Spleen (tissue), 11 donors: ENCODE measurements around the gene ATRN. TPM values are rescaled to one million over a fixed set of nuclear protein-coding genes. Genes with fewer than 3 reads are reported as not detected.
A peak's percentile ranks its signal among the peaks of the same experiment; 100 is the strongest.

Source experiments
- DNase-seq: peaks from one replicate; pipeline ENCODE4 v3.0.0-alpha.2; 2020
- H3K27ac ChIP-seq, 8 donors: fragments of 200-600 bp; sonication (generic) in 7 of 8; 1 replicate in 4 of 8; 2 replicates in 4 of 8; pipeline versions ENCODE4 v1.5.0 to v1.8.0; 2016 to 2021; ENCODE audit warnings: inconsistent platforms in 4 of 8, mild to moderate bottlenecking in 4 of 8, moderate library complexity in 1 of 8
- H3K27me3 ChIP-seq, 7 donors: fragments of 200-600 bp; sonication (generic) in 6 of 7; replicated peaks in 1 of 7; 1 replicate in 4 of 7; 2 replicates in 3 of 7; pipeline versions ENCODE4 v1.5.0 to v1.8.0; 2016 to 2021; ENCODE audit warnings: inconsistent platforms in 3 of 7, mild to moderate bottlenecking in 1 of 7
- H3K36me3 ChIP-seq, 6 donors: fragments of 200-600 bp; sonication (generic) in 5 of 6; 1 replicate in 4 of 6; 2 replicates in 2 of 6; pipeline versions ENCODE4 v1.5.0 to v1.8.0; 2016 to 2021; ENCODE audit warnings: inconsistent platforms in 2 of 6
- H3K4me1 ChIP-seq, 6 donors: fragments of 200-600 bp; sonication (generic) in 5 of 6; 1 replicate in 3 of 6; 2 replicates in 3 of 6; pipeline versions ENCODE4 v1.5.0 to v1.8.0; 2016 to 2021; ENCODE audit warnings: inconsistent platforms in 3 of 6
- H3K4me3 ChIP-seq, 8 donors: fragments of 200-600 bp; sonication (generic) in 7 of 8; 1 replicate in 4 of 8; 2 replicates in 4 of 8; pipeline versions ENCODE4 v1.5.0 to v1.8.0; 2016 to 2021; ENCODE audit warnings: inconsistent platforms in 4 of 8, mild to moderate bottlenecking in 4 of 8, moderate library complexity in 2 of 8
- H3K9me3 ChIP-seq, 8 donors: fragments of 200-600 bp; sonication (generic) in 7 of 8; 1 replicate in 4 of 8; 2 replicates in 4 of 8; pipeline versions ENCODE4 v1.5.0 to v1.8.0; 2016 to 2021; ENCODE audit warnings: inconsistent platforms in 4 of 8
- POLR2A ChIP-seq, 3 donors: fragments of 450-650 bp; IDR thresholded peaks; one replicate each; pipeline ENCODE4 v1.5.1; 2017; ENCODE audit warnings: antibody characterized with exemption in 3 of 3, mild to moderate bottlenecking in 1 of 3
- POLR2AphosphoS5 ChIP-seq, 3 donors: sonication (generic); formaldehyde crosslinking; IDR thresholded peaks; one replicate each; pipeline ENCODE4 v1.5.1; 2017; ENCODE audit warnings: antibody characterized with exemption in 3 of 3
- WGBS, 5 donors: extraction: QIAGEN DNeasy Blood & Tissue Kit in 3 of 5; methylation state at CpG; one replicate each; pipeline versions ENCODE4 v1.1.5 to v1.1.7; 2013 to 2018; 5-methylcytosine and 5-hydroxymethylcytosine counted together
- intact Hi-C: fragments of 100-400 bp; cut with DNase I; formaldehyde crosslinking; loops from one replicate; pipeline ENCODE4 v1.15.0; 2023; ENCODE audit warnings: low total_unique reads
- polyA plus RNA-seq, 3 donors: library from polyadenylated mRNA; stranded (reverse); fragments of 200-250 nt; gene quantifications; one replicate each; pipeline ENCODE4 v1.2.1, GENCODE V29; 2013
- total RNA-seq, 7 donors: library from RNA; depleted of rRNA in 3 of 7; stranded (reverse); fragments of >200 nt in 3 of 7; fragmentation: NEBNext Ultra II Directional in 4 of 7; extraction: Animal tissue kit (Norgen Biotek cat#: 25700) in 4 of 7; gene quantifications; one replicate each; pipeline versions ENCODE4 v1.1.0 to v1.2.1, GENCODE V29; 2016 to 2021
- TF ChIP-seq, protein P1 (sequence below), 11 experiments: fragments of 200-600 bp in 7 of 11; fragments of 450-650 bp in 4 of 11; sonication (generic) in 4 of 11; IDR thresholded peaks in 8 of 11; conservative IDR thresholded peaks in 3 of 11; 1 replicate in 7 of 11; 2 replicates in 4 of 11; pipeline versions ENCODE4 v1.4.0 to v1.8.0; 2016 to 2021; ENCODE audit warnings: antibody characterized with exemption in 11 of 11, inconsistent platforms in 4 of 11, mild to moderate bottlenecking in 1 of 11
- donor health status: healthy with polysubstance abuse.
- donor health status: DM: no; HTN: no; CAD: no; lungs with moderate emphysema.
- donor health status: DM: no; HTN: no; CAD: no.
- donor health status: Bipolar disorder and iron deficiency.
- donor health status: healthy.
- donor health status: DM: no; HTN: no; CAD: no.
- donor health status: DM: yes; HTN: yes; CAD: no.

The ATRN gene
- total and polyA plus RNA-seq, 10 donors, result 1.8 to 49.9 (median 27.6) TPM

- Histone ChIP-seq H3K27me3 (no peaks in the 10 kb centered on the region), H3K4me3 (no peak overlapping the region), H3K27ac (no peak overlapping the region), H3K9me3 (peaks cover 0 to 9% (median 6%) of the 10 kb centered on the region in 8 donors), H3K36me3 (peaks cover 0 to 39% (median 0%) of the 10 kb centered on the region in 6 donors), H3K4me1 (no peaks in the 10 kb centered on the region)
- WGBS, 5 donors, result 93 to 100% (median 97%) methylated on average over 5 of the region's 5 CpGs
- no peak for DNase-seq
- TF ChIP-seq POLR2AphosphoS5 (IDR thresholded peaks at IDR 0.05), result no peak
- TF ChIP-seq, protein P1, sequence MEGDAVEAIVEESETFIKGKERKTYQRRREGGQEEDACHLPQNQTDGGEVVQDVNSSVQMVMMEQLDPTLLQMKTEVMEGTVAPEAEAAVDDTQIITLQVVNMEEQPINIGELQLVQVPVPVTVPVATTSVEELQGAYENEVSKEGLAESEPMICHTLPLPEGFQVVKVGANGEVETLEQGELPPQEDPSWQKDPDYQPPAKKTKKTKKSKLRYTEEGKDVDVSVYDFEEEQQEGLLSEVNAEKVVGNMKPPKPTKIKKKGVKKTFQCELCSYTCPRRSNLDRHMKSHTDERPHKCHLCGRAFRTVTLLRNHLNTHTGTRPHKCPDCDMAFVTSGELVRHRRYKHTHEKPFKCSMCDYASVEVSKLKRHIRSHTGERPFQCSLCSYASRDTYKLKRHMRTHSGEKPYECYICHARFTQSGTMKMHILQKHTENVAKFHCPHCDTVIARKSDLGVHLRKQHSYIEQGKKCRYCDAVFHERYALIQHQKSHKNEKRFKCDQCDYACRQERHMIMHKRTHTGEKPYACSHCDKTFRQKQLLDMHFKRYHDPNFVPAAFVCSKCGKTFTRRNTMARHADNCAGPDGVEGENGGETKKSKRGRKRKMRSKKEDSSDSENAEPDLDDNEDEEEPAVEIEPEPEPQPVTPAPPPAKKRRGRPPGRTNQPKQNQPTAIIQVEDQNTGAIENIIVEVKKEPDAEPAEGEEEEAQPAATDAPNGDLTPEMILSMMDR (IDR thresholded peaks at IDR 0.05 in 8 of 11, conservative IDR thresholded peaks at IDR 0.05 in 3 of 11), result no peak
- no peak for TF ChIP-seq POLR2A (IDR thresholded peaks at IDR 0.05)
- intact Hi-C loops, result no loop called here
These were observed 224.0 kb downstream of the ATRN start for GRCh38 chr20:3694864-3695263.

- 78 to 94% (median 88%) methylated on average over 1 of the region's 1 CpG for WGBS, 5 donors
- H3K27ac ChIP-seq, result no peak overlapping the region
- intact Hi-C loops, result no loop called here
- H3K4me1 ChIP-seq, result no peaks in the 10 kb centered on the region
- no peak overlapping the region for H3K4me3 ChIP-seq
- H3K9me3 ChIP-seq, result peaks cover 0 to 9% (median 6%) of the 10 kb centered on the region in 8 donors
- DNase-seq, result no peak
- TF ChIP-seq POLR2A (IDR thresholded peaks at IDR 0.05) (no peak), POLR2AphosphoS5 (IDR thresholded peaks at IDR 0.05) (no peak)
- TF ChIP-seq, protein P1 (IDR thresholded peaks at IDR 0.05 in 8 of 11, conservative IDR thresholded peaks at IDR 0.05 in 3 of 11), result peak in 3 of 11 experiments; percentile 12 to 28 (median 19)
- H3K27me3 ChIP-seq, result no peaks in the 10 kb centered on the region
- peaks cover 0 to 35% (median 0%) of the 10 kb centered on the region in 6 donors for H3K36me3 ChIP-seq
These were observed 225.4 kb downstream of the ATRN start for GRCh38 chr20:3696200-3696599.

DNA sequence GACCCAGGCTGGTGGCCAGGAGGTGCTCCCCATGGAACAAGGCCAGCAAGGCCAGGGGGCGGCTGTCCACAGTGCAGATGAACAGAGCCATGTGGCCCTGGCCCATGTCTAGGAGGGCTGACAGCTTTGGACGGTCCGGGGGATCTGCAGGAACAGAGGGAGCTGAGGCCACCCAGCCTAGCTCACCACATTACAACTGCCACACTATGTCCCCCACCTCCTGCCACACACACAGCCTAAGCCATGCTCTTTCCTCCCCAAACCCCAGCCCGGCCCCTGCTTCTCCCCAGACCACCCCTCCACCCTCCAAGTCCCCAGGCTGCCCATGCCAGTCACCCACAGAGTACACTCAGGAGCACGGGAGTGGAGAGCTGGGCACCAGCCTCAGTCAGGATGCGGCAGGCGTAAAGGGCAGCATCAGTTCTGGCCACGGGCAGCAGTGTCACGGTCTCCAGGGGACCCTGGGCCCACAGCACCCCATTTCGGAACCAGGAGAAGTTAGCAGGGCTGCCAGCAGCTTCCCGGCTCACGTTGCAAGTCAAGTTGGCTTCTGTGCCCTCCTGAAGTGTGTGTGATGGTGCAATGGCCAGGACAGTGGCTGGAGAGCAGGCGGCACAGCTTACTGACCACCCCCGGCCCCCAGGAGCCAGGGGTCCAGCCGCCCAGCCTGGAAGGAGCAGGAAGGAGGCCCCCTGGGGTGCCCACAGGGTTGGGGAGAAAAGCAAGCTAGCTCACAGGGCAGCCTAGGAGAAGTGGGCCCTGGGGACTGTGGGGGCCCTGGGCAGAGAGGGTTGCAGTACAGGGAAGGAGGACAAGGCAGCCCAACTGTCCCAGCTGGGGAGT, 226.1 kb downstream of the ATRN start:
- TF ChIP-seq, protein P1 (IDR thresholded peaks at IDR 0.05 in 8 of 11, conservative IDR thresholded peaks at IDR 0.05 in 3 of 11), result no peak
- TF ChIP-seq POLR2A (IDR thresholded peaks at IDR 0.05) (no peak), POLR2AphosphoS5 (IDR thresholded peaks at IDR 0.05) (no peak)
- H3K27ac ChIP-seq, result no peak overlapping the region
- WGBS, 5 donors, result 79 to 92% (median 84%) methylated on average over 11 to 15 of the region's 15 CpGs
- peak; percentile 60 for DNase-seq
- H3K4me3 ChIP-seq, result no peak overlapping the region
- no peaks in the 10 kb centered on the region for H3K4me1 ChIP-seq
- H3K27me3 ChIP-seq, result no peaks in the 10 kb centered on the region
- H3K36me3 ChIP-seq, result peaks cover 0 to 28% (median 0%) of the 10 kb centered on the region in 6 donors
- intact Hi-C loops, result no loop called here
- peaks cover 0 to 9% (median 6%) of the 10 kb centered on the region in 8 donors for H3K9me3 ChIP-seq

DNA sequence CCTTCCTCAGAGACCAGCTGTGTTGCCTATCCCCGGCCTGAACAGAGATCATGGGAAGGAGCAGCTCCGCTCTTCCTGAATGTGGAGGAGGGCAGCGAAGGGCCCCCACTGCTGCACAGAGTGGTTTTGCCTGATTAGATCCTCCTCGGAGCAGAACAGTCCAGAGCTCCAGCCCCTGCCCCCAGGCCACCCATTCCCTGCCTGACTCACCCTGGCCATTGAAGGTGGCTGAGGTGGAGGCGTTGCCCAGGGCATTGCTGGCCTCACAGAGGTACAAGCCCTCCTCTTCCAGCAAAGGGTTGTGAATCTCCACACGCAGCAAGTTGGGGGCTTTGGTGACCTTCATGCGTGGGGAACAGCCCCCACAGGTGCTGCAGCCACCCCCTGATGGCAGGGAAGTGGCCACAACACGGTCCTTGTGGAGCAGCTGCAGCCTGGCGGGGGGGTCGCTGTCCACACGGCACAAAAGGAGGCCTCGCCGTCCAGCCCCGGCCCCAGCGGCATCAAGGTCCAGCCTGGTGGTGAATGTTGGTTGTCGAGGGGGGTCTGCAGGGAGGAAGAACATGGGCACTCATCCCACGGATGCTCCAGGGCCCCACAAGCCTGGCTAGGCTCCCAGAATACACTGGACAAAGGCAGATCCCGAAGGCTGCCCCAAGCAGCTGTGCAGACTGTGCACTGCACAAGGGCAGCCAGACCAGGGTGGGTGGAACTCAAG, 226.9 kb downstream of the ATRN start:
- peaks cover 0 to 9% (median 6%) of the 10 kb centered on the region in 8 donors for H3K9me3 ChIP-seq
- WGBS, 5 donors, result 73 to 87% (median 81%) methylated on average over 4 to 18 of the region's 18 CpGs
- intact Hi-C loops, result no loop called here
- H3K4me3 ChIP-seq, result no peak overlapping the region
- no peak overlapping the region for H3K27ac ChIP-seq
- DNase-seq, result peak; percentile 75
- peaks cover 0 to 21% (median 0%) of the 10 kb centered on the region in 6 donors for H3K36me3 ChIP-seq
- H3K27me3 ChIP-seq, result no peaks in the 10 kb centered on the region
- no peak for TF ChIP-seq POLR2A (IDR thresholded peaks at IDR 0.05)
- TF ChIP-seq, protein P1 (IDR thresholded peaks at IDR 0.05 in 8 of 11, conservative IDR thresholded peaks at IDR 0.05 in 3 of 11), result no peak
- TF ChIP-seq POLR2AphosphoS5 (IDR thresholded peaks at IDR 0.05), result no peak
- H3K4me1 ChIP-seq, result no peaks in the 10 kb centered on the region
